ENCODE results near the gene HSD17B11.

DNA sequence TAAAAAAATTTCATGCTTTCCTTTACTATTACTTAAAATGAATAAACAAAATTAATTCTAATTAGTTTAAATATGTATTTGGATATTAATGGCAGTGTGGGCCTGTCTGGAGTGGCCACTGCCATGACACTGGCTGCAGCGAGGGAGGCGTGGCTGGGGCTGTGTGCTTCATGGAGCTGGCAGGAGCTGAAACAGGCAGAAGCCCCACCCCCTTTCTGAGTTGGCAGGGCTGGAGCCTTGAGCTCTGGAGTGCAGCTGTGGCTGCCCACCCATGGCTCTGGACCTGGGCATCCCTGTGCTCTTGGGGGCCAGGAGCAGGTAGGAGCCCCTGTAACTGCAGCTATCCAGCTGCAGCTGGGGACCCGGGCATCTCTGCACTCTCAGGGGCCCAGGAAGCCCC, 8.2 kb upstream of the HSD17B11 start:
- TF ChIP-seq, protein P1, sequence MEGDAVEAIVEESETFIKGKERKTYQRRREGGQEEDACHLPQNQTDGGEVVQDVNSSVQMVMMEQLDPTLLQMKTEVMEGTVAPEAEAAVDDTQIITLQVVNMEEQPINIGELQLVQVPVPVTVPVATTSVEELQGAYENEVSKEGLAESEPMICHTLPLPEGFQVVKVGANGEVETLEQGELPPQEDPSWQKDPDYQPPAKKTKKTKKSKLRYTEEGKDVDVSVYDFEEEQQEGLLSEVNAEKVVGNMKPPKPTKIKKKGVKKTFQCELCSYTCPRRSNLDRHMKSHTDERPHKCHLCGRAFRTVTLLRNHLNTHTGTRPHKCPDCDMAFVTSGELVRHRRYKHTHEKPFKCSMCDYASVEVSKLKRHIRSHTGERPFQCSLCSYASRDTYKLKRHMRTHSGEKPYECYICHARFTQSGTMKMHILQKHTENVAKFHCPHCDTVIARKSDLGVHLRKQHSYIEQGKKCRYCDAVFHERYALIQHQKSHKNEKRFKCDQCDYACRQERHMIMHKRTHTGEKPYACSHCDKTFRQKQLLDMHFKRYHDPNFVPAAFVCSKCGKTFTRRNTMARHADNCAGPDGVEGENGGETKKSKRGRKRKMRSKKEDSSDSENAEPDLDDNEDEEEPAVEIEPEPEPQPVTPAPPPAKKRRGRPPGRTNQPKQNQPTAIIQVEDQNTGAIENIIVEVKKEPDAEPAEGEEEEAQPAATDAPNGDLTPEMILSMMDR (IDR thresholded peaks at IDR 0.05 in 4 of 5, conservative IDR thresholded peaks at IDR 0.05 in 1 of 5) = no peak
- no peak for TF ChIP-seq POLR2A (IDR thresholded peaks at IDR 0.05)

Data from gastrocnemius medialis (tissue), 4 donors.